HG03442 (cell line): ENCODE results near the gene TSPAN11.

ENCODE experiments used
- ATAC-seq: cut with Tn5 transposase; IDR thresholded peaks from one replicate; pipeline ENCODE4 v1.9.1; 2021; ENCODE audit warnings: mild to moderate bottlenecking, moderate library complexity; ENCODE audit not compliant: unreplicated experiment

The TSPAN11 gene

GRCh38 chr12:30959110-30959710 is 32.7 kb downstream of the TSPAN11 start:
- no peak for ATAC-seq

- no peak for ATAC-seq
Measured at GRCh38 chr12:30959778-30960177, 33.2 kb downstream of the TSPAN11 start.

- no peak for ATAC-seq
Measured at GRCh38 chr12:30961030-30961429, 34.5 kb downstream of the TSPAN11 start.

- ATAC-seq = no peak
Measured at GRCh38 chr12:30962047-30962446, 35.5 kb downstream of the TSPAN11 start.

- ATAC-seq = no peak
Measured at GRCh38 chr12:30963709-30964564, 37.4 kb downstream of the TSPAN11 start.

- ATAC-seq = no peak
Measured at GRCh38 chr12:30964896-30965612, 38.5 kb downstream of the TSPAN11 start.

GRCh38 chr12:30965613-30965985 is 39.1 kb downstream of the TSPAN11 start:
- ATAC-seq = no peak

- ATAC-seq = no peak
Measured at GRCh38 chr12:30967026-30967425, 40.5 kb downstream of the TSPAN11 start.

GRCh38 chr12:30968211-30968610 is 41.7 kb downstream of the TSPAN11 start:
- no peak for ATAC-seq

- ATAC-seq = no peak
Measured at GRCh38 chr12:30969006-30969405, 42.5 kb downstream of the TSPAN11 start.

GRCh38 chr12:30969606-30970395 is 43.3 kb downstream of the TSPAN11 start:
- no peak for ATAC-seq

GRCh38 chr12:30970559-30971197 is 44.1 kb downstream of the TSPAN11 start:
- ATAC-seq = no peak

GRCh38 chr12:30972035-30972434 is 45.5 kb downstream of the TSPAN11 start:
- no peak for ATAC-seq

- ATAC-seq = no peak
Measured at GRCh38 chr12:30973175-30973574, 46.6 kb downstream of the TSPAN11 start.

GRCh38 chr12:30973830-30974229 is 47.3 kb downstream of the TSPAN11 start:
- no peak for ATAC-seq

- ATAC-seq = no peak
Measured at GRCh38 chr12:30974746-30975500, 48.4 kb downstream of the TSPAN11 start.

- ATAC-seq = no peak
Measured at GRCh38 chr12:30975581-30975980, 49.0 kb downstream of the TSPAN11 start.

- ATAC-seq = no peak
Measured at GRCh38 chr12:30976206-30976605, 49.7 kb downstream of the TSPAN11 start.

- ATAC-seq = no peak
Measured at GRCh38 chr12:30977124-30977523, 50.6 kb downstream of the TSPAN11 start.
